ENCODE results near the gene HPX. TPM values are rescaled to one million over a fixed set of nuclear protein-coding genes. Genes with fewer than 3 reads are reported as not detected.

HPX gene
- polyA plus RNA-seq, 3 donors = 0.40 TPM; not detected in 2

GRCh38 chr11:6397156-6397555 lies 43.6 kb downstream of the HPX start:
- H3K4me3 Mint-ChIP-seq = no peak overlapping the region
- H3K4me2 ChIP-seq (replicated peaks; ENCODE audit: extremely low read depth, low read length, poor library complexity, severe bottlenecking) = no peak overlapping the region
- H3K4me1 Mint-ChIP-seq = peaks cover 7% of the 10 kb centered on the region

GRCh38 chr11:6395470-6396060 lies 45.2 kb downstream of the HPX start:
- TF ChIP-seq CTCF (IDR thresholded peaks at IDR 0.05) = no peak
- H3K9me3 Mint-ChIP-seq = no peaks in the 10 kb centered on the region
- Histone ChIP-seq H3K36me3 (replicated peaks in 1 of 2; ENCODE audit: control insufficient read depth in 1 of 2, insufficient read depth in 2 of 2, low read length in 2 of 2) (peaks cover 8 to 22% of the 10 kb centered on the region in 2 donors), H4K20me1 (ENCODE audit: insufficient read depth, low read length) (no peaks in the 10 kb centered on the region), H2AFZ (ENCODE audit: insufficient read depth, low read depth, low read length, poor library complexity, severe bottlenecking) (no peak overlapping the region), H3K27me3 (ENCODE audit: control insufficient read depth in 2 of 2, insufficient read depth in 2 of 2, low read length in 2 of 2) (no peaks in the 10 kb centered on the region), H3K9me3 (replicated peaks in 1 of 2; ENCODE audit: control insufficient read depth in 1 of 2, insufficient read depth in 1 of 2, low read length in 2 of 2) (no peaks in the 10 kb centered on the region), H3K4me3 (replicated peaks in 1 of 3; ENCODE audit: low read depth in 2 of 3, low read length in 3 of 3) (no peak overlapping the region), H3K4me1 (ENCODE audit: control insufficient read depth in 1 of 2, insufficient read depth in 2 of 2, low read length in 2 of 2) (peaks cover 8 to 9% of the 10 kb centered on the region in 2 donors), H3K79me2 (ENCODE audit: insufficient read depth, low read length) (peaks cover 8% of the 10 kb centered on the region), H3K4me2 (replicated peaks; ENCODE audit: extremely low read depth, low read length, poor library complexity, severe bottlenecking) (no peak overlapping the region), H3K9ac (ENCODE audit: insufficient read depth, low read length, poor library complexity, severe bottlenecking) (no peak overlapping the region), H3K27ac (ENCODE audit: low read depth in 1 of 2, low read length in 2 of 2) (no peak overlapping the region)
- peaks cover 24 to 36% of the 10 kb centered on the region in 2 donors for H3K36me3 Mint-ChIP-seq
- no peak overlapping the region for H3K27ac Mint-ChIP-seq
- DNase-seq = no peak
- intact Hi-C loops (cut with micrococcal nuclease) = no loop called here
- H3K27me3 Mint-ChIP-seq (ENCODE audit: low read depth in 3 of 3) = peaks cover 2 to 3% (median 3%) of the 10 kb centered on the region in 3 donors
- no peak overlapping the region for H3K4me3 Mint-ChIP-seq
- 84% methylated on average over 9 of the region's 16 CpGs for WGBS (ENCODE audit: insufficient coverage)
- H3K4me1 Mint-ChIP-seq = peaks cover 21% of the 10 kb centered on the region

More at GRCh38 chr11:6397156-6397555, 43.6 kb downstream of the HPX start:
- H4K20me1 ChIP-seq (ENCODE audit: insufficient read depth, low read length) = no peaks in the 10 kb centered on the region
- intact Hi-C loops (cut with micrococcal nuclease) = no loop called here
- Mint-ChIP-seq H3K36me3 (peaks cover 20 to 26% of the 10 kb centered on the region in 2 donors), H3K9me3 (no peaks in the 10 kb centered on the region), H3K27me3 (ENCODE audit: low read depth in 3 of 3) (peaks cover 3 to 5% (median 3%) of the 10 kb centered on the region in 3 donors), H3K27ac (no peak overlapping the region)
- no peak overlapping the region for H3K4me3 ChIP-seq (replicated peaks in 1 of 3; ENCODE audit: low read depth in 2 of 3, low read length in 3 of 3)
- H2AFZ ChIP-seq (ENCODE audit: insufficient read depth, low read depth, low read length, poor library complexity, severe bottlenecking) = no peak overlapping the region
- H3K9ac ChIP-seq (ENCODE audit: insufficient read depth, low read length, poor library complexity, severe bottlenecking) = no peak overlapping the region
- TF ChIP-seq CTCF (IDR thresholded peaks at IDR 0.05) = no peak
- DNase-seq = no peak
- H3K79me2 ChIP-seq (ENCODE audit: insufficient read depth, low read length) = no peaks in the 10 kb centered on the region
- no peaks in the 10 kb centered on the region for H3K27me3 ChIP-seq (ENCODE audit: control insufficient read depth in 2 of 2, insufficient read depth in 2 of 2, low read length in 2 of 2)
- peaks cover 0 to 2% of the 10 kb centered on the region in 2 donors for H3K4me1 ChIP-seq (ENCODE audit: control insufficient read depth in 1 of 2, insufficient read depth in 2 of 2, low read length in 2 of 2)
- WGBS (ENCODE audit: insufficient coverage) = 100% methylated on average over 1 of the region's 1 CpG
- no peaks in the 10 kb centered on the region for H3K9me3 ChIP-seq (replicated peaks in 1 of 2; ENCODE audit: control insufficient read depth in 1 of 2, insufficient read depth in 1 of 2, low read length in 2 of 2)
- H3K27ac ChIP-seq (ENCODE audit: low read depth in 1 of 2, low read length in 2 of 2) = no peak overlapping the region
- peaks cover 8 to 22% of the 10 kb centered on the region in 2 donors for H3K36me3 ChIP-seq (replicated peaks in 1 of 2; ENCODE audit: control insufficient read depth in 1 of 2, insufficient read depth in 2 of 2, low read length in 2 of 2)

Measured in CD14-positive monocyte (primary cell).